SK-N-MC (cell line): ENCODE data around the gene C1QL1.

ENCODE experiments used
- DNase-seq: peaks from one replicate; pipeline ENCODE4 v3.0.0-alpha.2; 2011; ENCODE audit warnings: low read depth, low spot score
- H3K27ac ChIP-seq: fragments of 200-600 bp; sonication (generic); 2 replicates; pipeline ENCODE4 v1.5.1; 2016; ENCODE audit warnings: mixed run types
- H3K36me3 ChIP-seq: fragments of 200-600 bp; sonication (generic); 2 replicates; pipeline ENCODE4 v1.6.1; 2017; ENCODE audit warnings: antibody characterized with exemption, low read length, mixed read lengths; ENCODE audit not compliant: insufficient read depth
- H3K4me3 ChIP-seq: fragments of 200-600 bp; sonication (generic); 2 replicates; pipeline ENCODE4 v1.5.1; 2016
- H3K9ac ChIP-seq: fragments of 200-600 bp; sonication (generic); 2 replicates; pipeline ENCODE4 v1.8.0; 2017; ENCODE audit warnings: mixed run types, mixed read lengths; ENCODE audit not compliant: insufficient read length
- H3K9me3 ChIP-seq: fragments of 200-600 bp; sonication (generic); 2 replicates; pipeline ENCODE4 v1.6.1; 2017; ENCODE audit warnings: low read depth, mild to moderate bottlenecking, antibody characterized with exemption, low read length, moderate library complexity, mixed read lengths
- EZH2 ChIP-seq: fragments of 200-600 bp; sonication (generic); IDR thresholded peaks from one replicate; pipeline ENCODE4 v1.6.1; 2017; ENCODE audit warnings: antibody characterized with exemption
- FOXP2 ChIP-seq: optimal IDR thresholded peaks from 2 replicates; pipeline ENCODE3; 2011; ENCODE audit warnings: mild to moderate bottlenecking, moderate library complexity; ENCODE audit not compliant: insufficient read depth; ENCODE audit errors: extremely low read length, control extremely low read depth
- POLR2AphosphoS5 ChIP-seq: IDR thresholded peaks from 2 replicates; pipeline ENCODE4 v1.6.1; 2012; ENCODE audit warnings: mild to moderate bottlenecking, low read depth, low read length, borderline replicate concordance

C1QL1 gene

GRCh38 chr17:44910231-44911106, 57.6 kb downstream of the C1QL1 start:
- DNase-seq = no peak
- Histone ChIP-seq H3K9me3 (no peaks in the 10 kb centered on the region), H3K36me3 (no peaks in the 10 kb centered on the region), H3K4me3 (no peak overlapping the region), H3K27ac (no peak overlapping the region), H3K9ac (no peak overlapping the region)
- TF ChIP-seq FOXP2 = no peak
- no peak for TF ChIP-seq EZH2
- no peak for TF ChIP-seq POLR2AphosphoS5
